ENCODE measurements around the gene CSAD.
"Not testable (repeated sequence)": the region's sequence is repeated elsewhere in the genome, so short reads cannot be mapped to it uniquely, and the experiment has no call there.

CSAD gene

GRCh38 chr12:53218551-53219291 is 38.0 kb upstream of the CSAD start:
- no peak for DNase-seq

- no peak for DNase-seq
Measured at GRCh38 chr12:53217931-53218307, 37.2 kb upstream of the CSAD start.

- DNase-seq: no peak
Measured at GRCh38 chr12:53217051-53217930, 36.6 kb upstream of the CSAD start.

- DNase-seq: no peak
Measured at GRCh38 chr12:53215497-53215896, 34.8 kb upstream of the CSAD start.

- DNase-seq: no peak
Measured at GRCh38 chr12:53214687-53215455, 34.1 kb upstream of the CSAD start.

GRCh38 chr12:53214221-53214620 is 33.5 kb upstream of the CSAD start:
- DNase-seq: no peak

GRCh38 chr12:53213348-53213747 is 32.6 kb upstream of the CSAD start:
- DNase-seq: peak; percentile 78 to 89 (median 85)

GRCh38 chr12:53212931-53213330 is 32.2 kb upstream of the CSAD start:
- DNase-seq: no peak

- peak in 1 of 3 experiments; percentile 16 for DNase-seq
Measured at GRCh38 chr12:53211476-53212381, 31.0 kb upstream of the CSAD start.

GRCh38 chr12:53210843-53211242 is 30.1 kb upstream of the CSAD start:
- no peak for DNase-seq

- no peak for DNase-seq
Measured at GRCh38 chr12:53208877-53209463, 28.2 kb upstream of the CSAD start.

GRCh38 chr12:53208435-53208834 is 27.7 kb upstream of the CSAD start:
- DNase-seq: no peak

- no peak for DNase-seq
Measured at GRCh38 chr12:53207042-53207441, 26.3 kb upstream of the CSAD start, which contains the start of gene ITGB7. ITGB7 (minus strand) TSS chr12:53207251; CDS start chr12:53200443, 6,808 bp downstream.

- no peak for DNase-seq
Measured at GRCh38 chr12:53205747-53206419, 25.2 kb upstream of the CSAD start.

GRCh38 chr12:53204351-53204750 is 23.6 kb upstream of the CSAD start:
- DNase-seq: no peak

GRCh38 chr12:53202316-53202715 is 21.6 kb upstream of the CSAD start:
- not testable (repeated sequence) for DNase-seq

GRCh38 chr12:53201639-53202038 is 20.9 kb upstream of the CSAD start:
- no peak for DNase-seq

GRCh38 chr12:53201177-53201541 is 20.4 kb upstream of the CSAD start:
- DNase-seq: no peak

GRCh38 chr12:53200458-53201176 is 19.9 kb upstream of the CSAD start:
- DNase-seq: no peak

- DNase-seq: no peak
Measured at GRCh38 chr12:53200107-53200457, 19.4 kb upstream of the CSAD start.

GRCh38 chr12:53199700-53200099 is 19.0 kb upstream of the CSAD start:
- DNase-seq: no peak

Data from NCI-H1417 (cell line).